Adipose tissue (tissue), 3 donors: ENCODE data around the gene DEF6. TPM values are rescaled to one million over a fixed set of nuclear protein-coding genes. Genes with fewer than 3 reads are reported as not detected.

Experiments
- H3K27ac ChIP-seq: one replicate; pipeline ENCODE4 v1.5.1; 2013; ENCODE audit warnings: low read depth, low read length
- WGBS, 3 donors: extraction: QIAGEN DNeasy Blood & Tissue Kit; methylation state at CpG; one replicate each; pipeline ENCODE4 v1.1.7; 2013; 5-methylcytosine and 5-hydroxymethylcytosine counted together
- polyA plus RNA-seq, 3 donors: library from polyadenylated mRNA; stranded (reverse); fragments of 200-250 nt; gene quantifications; one replicate each; pipeline ENCODE4 v1.2.3, GENCODE V29; 2013
- donor health status: healthy with polysubstance abuse.
- donor health status: Bipolar disorder and iron deficiency.
- donor health status: healthy.

Gene DEF6
- polyA plus RNA-seq, 3 donors = 4.2 to 17.3 (median 8.6) TPM

- H3K27ac ChIP-seq = no peak overlapping the region
- WGBS, 3 donors = 86 to 90% (median 88%) methylated on average over 4 of the region's 4 CpGs
Observed at GRCh38 chr6:35273822-35274559, 23.6 kb upstream of the DEF6 start.

DNA sequence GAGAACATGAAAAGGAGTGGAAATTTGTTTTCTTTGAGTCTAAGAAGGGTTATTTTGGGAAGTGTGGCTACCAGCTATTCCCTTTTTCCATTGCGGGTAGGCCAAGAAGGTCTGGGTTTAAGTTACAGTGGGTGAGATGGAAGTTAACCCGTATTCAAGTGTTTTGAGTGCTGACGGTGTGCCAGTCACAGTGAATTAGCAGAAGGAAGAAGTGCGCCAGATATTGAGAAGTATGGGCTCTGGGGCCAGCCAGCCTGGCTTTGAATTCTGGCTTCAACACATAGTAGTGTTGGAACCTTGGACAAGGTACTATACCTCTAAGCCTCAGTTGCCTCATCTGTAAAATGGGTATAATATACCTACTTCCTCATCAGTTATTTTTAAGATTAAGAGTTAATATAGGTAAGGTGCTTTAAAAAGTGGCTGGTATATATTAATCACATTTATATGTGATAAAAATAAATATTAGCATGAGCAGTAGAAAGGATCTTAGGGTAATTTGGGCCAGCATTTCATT lies 21.8 kb upstream of the DEF6 start:
- H3K27ac ChIP-seq = no peak overlapping the region
- WGBS, 3 donors = 74 to 94% (median 75%) methylated on average over 4 of the region's 4 CpGs

- H3K27ac ChIP-seq = no peak overlapping the region
- 95 to 98% (median 97%) methylated on average over 3 of the region's 3 CpGs for WGBS, 3 donors
Observed at GRCh38 chr6:35278708-35279107, 18.9 kb upstream of the DEF6 start.

GRCh38 chr6:35280903-35281302 lies 16.7 kb upstream of the DEF6 start:
- no peak overlapping the region for H3K27ac ChIP-seq
- 53 to 70% (median 64%) methylated on average over 4 of the region's 4 CpGs for WGBS, 3 donors

DNA sequence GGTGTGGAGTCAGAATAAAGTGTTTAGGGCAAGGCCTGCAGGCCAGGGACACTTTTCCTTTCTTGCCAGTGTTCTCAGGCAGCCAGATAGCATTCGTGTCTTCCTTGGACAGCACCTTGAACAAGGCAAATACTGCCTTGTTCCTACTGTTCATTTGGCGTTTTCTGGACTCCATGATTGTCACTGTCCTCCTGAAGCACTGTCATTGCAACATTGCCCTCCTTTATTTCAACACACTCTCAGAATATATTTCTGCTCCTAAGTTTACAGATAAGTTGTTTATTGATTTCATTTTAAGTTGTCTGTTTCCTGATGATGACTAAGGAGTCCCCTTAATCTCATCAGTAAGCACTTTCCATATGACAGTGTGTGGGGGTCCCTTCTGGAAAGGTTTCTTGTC lies 15.1 kb upstream of the DEF6 start:
- 76 to 79% (median 78%) methylated on average over 2 of the region's 2 CpGs for WGBS, 3 donors

GRCh38 chr6:35283361-35283760 lies 14.3 kb upstream of the DEF6 start:
- no peak overlapping the region for H3K27ac ChIP-seq
- 64 to 90% (median 89%) methylated on average over 2 of the region's 2 CpGs for WGBS, 3 donors

More for the DNA sequence above, 15.1 kb upstream of the DEF6 start:
- no peak overlapping the region for H3K27ac ChIP-seq

- no peak overlapping the region for H3K27ac ChIP-seq
- WGBS, 3 donors = 91 to 94% (median 92%) methylated on average over 12 of the region's 12 CpGs
Observed at GRCh38 chr6:35287671-35288396, 9.8 kb upstream of the DEF6 start.

DNA sequence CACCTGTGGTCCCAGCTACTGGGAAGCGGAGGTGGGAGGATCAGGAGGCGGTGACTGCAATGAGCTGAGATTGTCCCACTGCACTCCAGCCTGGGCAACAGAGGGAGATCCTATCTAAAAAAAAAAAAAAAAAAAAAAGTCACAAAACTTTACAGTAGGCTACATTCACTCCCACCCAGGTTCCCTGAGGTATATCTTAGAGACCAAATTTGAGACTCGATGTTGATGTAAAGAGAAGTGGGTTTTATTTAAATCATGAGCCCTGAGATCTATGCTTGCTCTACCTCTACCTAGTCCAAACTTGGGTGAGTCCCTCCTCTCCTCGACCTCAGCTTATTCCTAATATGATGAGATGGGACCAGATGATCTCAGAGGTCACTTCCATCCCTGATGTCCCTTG lies 8.8 kb upstream of the DEF6 start:
- 74 to 75% (median 75%) methylated on average over 4 of the region's 4 CpGs for WGBS, 3 donors
- no peak overlapping the region for H3K27ac ChIP-seq

DNA sequence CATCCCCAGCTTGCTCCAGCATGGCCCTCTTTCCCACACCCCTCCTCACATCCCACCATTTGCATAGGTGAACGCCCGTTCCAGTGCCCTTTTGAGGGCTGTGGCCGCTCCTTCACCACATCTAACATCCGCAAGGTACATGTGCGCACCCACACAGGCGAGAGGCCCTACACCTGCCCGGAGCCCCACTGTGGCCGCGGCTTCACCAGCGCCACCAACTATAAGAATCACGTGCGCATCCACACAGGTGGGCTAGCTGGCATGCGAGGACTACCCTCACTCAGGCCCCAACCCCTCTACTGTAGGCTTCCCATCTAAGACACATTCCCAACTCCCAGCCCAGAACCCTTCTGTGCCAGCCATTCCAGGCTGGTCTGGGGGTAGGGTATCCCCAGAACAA lies 6.1 kb upstream of the DEF6 start:
- no peak overlapping the region for H3K27ac ChIP-seq
- WGBS, 3 donors = 95 to 99% (median 98%) methylated on average over 13 of the region's 13 CpGs

DNA sequence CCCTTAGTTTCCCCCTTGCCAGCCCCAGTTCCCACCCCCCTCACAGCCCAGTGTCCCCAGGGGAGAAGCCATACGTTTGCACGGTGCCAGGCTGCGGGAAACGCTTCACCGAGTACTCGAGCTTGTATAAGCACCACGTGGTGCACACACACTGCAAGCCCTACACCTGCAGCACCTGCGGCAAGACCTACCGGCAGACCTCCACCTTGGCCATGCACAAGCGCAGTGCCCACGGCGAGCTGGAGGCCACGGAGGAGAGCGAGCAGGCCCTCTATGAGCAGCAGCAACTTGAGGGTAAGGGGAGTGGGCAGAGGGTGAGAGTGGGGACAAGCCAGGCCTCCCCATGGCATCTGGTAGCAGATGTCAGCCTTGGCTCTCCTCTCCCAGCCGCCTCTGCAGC lies 5.1 kb upstream of the DEF6 start:
- no peak overlapping the region for H3K27ac ChIP-seq
- 76 to 78% (median 77%) methylated on average over 15 of the region's 15 CpGs for WGBS, 3 donors

- WGBS, 3 donors = 93 to 95% (median 94%) methylated on average over 9 of the region's 9 CpGs
- no peak overlapping the region for H3K27ac ChIP-seq
Observed at GRCh38 chr6:35293681-35294080, 3.9 kb upstream of the DEF6 start.

DNA sequence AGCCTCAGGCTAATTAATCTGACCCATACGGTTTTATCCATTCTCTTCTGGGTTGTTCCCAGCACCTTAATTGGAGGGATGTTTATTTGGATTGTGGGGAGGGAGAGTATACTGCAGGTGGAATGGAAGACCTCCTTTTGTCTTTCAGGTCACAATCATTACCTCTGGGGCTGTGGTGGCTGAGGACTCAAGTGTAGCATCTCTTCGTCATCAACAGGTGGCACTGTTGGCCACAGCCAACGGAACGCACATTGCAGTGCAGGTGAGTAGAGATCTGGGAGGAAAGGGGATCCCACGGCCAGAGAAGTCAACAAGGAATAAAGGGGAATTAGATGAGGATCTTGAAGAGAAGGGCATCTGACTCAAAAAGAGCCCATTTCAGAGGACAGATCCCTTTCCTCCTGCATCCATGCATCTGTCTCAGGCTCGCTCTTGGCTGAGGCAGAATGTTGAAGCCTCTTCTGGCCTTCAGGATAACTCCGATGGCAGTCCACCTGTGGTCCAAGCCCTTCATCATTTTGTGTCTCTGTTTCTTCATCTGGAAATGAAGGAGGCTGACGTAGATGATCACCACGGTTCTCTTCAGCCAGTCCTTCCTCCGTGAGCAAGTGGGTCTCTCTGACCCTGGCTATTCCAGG lies 3.2 kb upstream of the DEF6 start:
- WGBS, 3 donors = 56 to 60% (median 58%) methylated on average over 10 of the region's 10 CpGs
- H3K27ac ChIP-seq = no peak overlapping the region

GRCh38 chr6:35295036-35295435 lies 2.6 kb upstream of the DEF6 start:
- WGBS, 3 donors = 92 to 99% (median 93%) methylated on average over 2 of the region's 2 CpGs
- no peak overlapping the region for H3K27ac ChIP-seq

DNA sequence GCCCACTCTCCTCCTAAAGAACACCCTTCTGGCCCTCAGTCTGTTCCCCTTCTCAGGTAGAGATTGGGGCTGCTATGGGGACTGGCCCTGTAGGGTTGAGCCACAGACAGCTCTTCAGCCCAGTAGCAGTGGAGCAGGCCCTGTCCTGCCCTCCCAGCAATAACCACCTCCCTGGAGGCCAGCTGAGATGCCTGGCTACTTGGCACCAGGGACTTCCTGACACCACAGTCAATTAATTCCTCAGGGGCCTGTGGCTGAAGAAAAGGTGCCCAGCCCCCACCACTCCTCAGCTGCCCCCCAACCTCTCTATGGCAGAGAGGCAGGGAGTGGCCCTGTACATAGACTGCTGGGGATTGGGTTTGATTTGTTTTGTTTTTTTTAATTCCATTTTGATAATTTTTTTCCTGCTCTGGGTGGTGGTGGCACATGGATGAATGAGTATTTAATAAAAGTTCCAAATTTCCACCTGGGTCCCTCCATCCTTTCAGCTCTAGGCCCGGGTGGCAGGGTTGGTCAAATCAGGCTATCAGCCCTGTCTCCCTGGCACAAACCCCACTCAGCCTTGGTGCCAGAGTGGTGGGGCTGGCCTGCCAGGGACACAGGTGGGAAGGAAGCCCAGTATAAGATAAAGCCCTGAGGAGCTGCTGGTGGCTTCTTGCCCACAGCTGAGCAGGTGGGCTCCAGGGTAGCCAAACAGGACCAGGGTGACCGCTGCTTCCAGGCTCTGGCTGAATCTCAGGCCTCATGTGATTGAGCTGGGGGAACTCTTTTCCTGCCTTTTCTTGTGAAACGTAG lies 1.9 kb upstream of the DEF6 start:
- 32 to 63% (median 60%) methylated on average over 3 of the region's 3 CpGs for WGBS, 3 donors
- H3K27ac ChIP-seq = no peak overlapping the region

DNA sequence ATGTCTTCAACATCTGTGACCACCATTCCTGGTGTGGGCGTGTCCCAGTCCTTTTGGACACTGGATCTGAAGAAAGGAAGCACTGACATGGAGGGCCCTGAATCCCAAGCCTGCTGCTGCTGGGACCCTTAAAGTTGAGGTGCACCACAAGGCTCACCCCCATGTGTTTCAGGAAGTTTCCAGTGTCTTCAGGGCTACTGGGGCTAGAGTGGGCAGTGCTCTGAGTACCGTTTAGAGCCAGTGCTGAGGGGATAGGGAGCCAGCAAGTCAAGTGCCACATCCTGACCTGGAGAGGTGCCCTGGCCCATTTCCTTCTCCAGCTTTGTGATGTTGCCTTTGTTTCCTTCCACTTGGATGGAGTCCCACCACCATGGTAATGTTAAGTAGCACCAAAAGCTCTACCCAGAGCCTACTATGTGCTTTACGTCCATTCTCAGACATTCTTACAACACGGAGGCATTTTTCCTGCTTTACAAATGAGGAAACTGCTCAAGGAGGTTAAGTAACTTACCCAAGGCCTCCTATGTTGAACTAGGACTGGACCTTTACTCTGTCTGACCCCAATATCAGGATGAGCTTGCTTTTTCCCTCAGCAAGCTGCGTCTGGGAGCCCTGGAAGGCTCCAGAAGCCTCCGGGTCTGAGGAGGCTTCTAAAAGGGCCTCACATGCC lies 552 bp upstream of the DEF6 start:
- WGBS, 3 donors = 38 to 48% (median 42%) methylated on average over 6 of the region's 6 CpGs
- no peak overlapping the region for H3K27ac ChIP-seq

- H3K27ac ChIP-seq = no peak overlapping the region
- WGBS, 3 donors = 59 to 80% (median 64%) methylated on average over 6 of the region's 6 CpGs
Observed at GRCh38 chr6:35298625-35299140, 1.1 kb downstream of the DEF6 start.

GRCh38 chr6:35299674-35300073 lies 2.1 kb downstream of the DEF6 start:
- no peak overlapping the region for H3K27ac ChIP-seq
- WGBS, 3 donors = 56 to 84% (median 61%) methylated on average over 4 of the region's 4 CpGs

DNA sequence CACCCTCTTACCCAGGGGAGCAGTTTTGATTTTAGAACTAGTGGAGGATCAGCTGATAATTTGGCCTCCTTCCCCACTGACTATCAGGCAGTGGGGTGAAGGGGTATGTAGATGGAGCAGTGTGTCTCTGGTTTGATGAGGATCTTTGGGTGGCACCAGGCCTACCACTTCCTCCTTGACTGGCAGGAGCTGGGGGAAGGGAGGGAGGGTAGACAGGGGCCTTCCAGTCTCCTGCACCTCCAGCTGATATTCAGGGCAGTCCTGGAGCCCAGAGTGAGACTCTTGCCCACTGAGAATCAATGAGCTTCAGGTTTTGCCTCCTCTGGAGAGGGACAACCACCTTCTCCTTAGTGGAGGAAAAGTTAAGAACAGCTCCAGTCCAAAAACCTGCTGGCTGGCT lies 3.2 kb downstream of the DEF6 start:
- H3K27ac ChIP-seq = no peak overlapping the region
